ENCODE data around the gene HAGHL. TPM values are rescaled to one million over a fixed set of nuclear protein-coding genes. Genes with fewer than 3 reads are reported as not detected.
"Not testable (repeated sequence)": the region's sequence is repeated elsewhere in the genome, so short reads cannot be mapped to it uniquely, and the experiment has no call there.

The HAGHL gene
- total RNA-seq, 1 experiment from 2014 or later: 25.3 TPM

DNA sequence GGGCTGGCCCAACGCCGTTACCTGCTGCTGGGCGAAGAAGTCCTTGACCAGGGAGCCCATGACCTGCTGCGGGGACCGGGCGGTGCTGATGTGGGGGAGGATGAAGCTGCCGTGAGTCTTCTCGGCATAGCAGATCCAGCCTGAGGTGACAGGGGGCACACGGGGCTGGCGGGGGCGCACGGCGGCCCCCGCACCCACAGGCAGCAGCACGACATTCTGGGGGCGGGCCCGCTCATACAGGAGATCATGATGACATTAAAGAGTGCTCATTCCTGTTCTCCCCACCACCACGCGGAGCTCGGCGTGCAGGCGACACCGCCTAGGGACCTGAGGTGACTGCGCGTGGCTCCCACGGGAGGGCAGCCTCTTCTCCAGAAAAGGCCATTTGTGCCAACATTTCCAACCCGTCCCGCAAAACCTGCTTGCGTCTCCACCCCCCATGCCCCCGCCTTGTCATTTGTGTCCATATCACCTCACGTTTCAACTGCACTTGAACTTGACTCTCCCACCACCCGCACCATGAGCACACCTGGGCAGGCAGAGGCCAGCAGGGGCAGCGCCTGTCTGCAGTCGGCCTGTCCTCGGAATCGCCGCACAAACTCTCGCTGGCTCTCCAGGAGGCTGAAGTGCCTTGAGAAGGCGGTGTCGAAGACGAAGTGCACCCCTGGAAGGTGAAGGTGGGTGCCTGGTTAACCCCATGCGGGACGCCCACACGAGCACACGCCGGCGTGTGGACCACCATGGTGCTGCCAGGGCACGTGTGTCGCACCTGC, 7.5 kb downstream of the HAGHL start:
- DNase-seq (ENCODE audit: low spot score): no peak

DNA sequence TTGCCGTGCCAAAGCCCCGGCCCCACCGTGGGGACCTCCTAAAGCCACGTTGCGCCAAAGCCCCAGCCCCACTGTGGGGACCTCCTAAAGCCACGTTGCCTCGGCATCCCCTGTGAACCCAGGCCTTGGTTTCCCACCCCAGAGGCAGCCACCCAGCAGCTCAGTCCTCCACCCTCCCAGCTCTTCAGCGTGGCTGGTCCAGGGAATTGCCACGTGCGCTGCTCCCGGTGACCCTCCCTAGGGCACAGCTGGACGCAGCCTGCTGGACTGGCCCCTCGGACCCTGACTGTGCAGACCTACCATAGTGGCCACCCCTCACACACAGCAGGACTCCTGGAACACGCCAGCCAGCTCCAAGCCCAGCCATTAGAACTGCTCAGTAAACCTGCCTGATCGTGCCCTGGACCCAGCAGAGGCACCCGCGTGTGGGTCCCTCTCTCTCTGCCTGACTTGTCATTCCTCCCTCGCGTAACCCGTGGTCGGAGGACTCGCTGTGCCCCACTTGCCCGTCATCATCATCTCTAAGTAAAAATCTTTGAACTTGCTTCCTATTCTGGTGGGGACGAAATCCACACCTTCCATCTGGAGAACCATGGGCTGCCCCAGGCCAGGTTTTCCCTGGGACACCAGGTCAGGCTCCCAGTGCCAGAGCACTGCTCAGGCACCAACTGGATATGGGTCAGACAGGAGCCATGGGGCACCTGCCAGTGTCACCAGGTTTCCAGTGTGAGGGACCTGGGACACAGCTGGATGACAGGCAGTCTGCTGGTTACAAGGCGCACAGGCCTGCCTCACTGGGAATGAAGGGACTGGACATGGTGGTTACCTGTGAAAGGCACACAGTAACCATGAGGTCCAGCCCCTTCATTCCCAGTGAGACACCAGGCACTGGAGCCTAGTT, 8.3 kb downstream of the HAGHL start:
- DNase-seq (ENCODE audit: low spot score): no peak

DNA sequence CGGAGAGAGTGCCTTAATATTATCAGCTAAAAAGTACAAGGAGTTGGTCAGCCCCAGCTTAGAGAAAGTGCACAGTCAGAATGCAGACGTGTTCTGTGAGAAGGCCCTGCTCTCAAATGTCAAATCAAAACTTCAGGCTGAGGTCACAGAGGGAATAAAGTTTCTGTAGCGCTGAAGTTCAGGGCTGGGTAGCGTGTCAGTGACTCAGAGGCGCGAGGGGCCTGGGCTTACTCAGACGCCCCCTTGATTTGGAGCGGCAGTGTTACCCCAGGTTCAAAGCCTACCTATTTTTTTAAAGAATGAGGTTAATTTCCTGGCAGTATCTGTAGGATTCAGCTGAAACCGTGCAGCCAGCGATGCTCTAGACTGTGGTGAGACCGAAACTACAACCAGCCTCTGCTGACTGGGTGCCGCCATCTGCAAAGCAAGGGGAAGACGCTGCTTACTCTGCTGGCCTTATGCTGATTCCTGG, 9.1 kb downstream of the HAGHL start:
- no peak for DNase-seq (ENCODE audit: low spot score)

DNA sequence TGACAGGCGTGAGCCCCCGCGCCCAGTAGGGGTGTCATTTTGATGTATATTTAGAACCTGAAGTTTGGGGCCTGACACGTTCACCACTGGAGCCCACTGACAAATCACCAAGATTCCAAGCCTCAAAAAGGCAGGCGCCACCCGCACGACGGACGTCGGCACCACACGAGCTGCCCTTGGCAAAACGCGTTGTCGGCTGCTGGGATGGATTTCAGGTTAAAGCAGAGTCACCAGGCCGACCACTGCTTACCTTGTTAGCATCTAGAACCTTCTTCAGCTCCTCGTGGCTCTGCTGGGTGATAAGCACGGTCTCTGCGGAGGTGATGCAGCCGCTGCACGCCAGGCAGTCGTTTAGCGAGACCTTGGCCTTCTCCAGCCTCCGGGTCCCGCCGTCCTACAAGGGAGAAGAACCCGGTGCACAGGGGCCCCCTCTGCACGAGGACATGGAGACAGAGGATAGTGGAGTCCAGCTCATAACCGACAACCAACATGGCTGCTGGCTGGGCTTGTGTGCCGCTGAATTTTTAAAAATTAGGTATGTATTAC, 10.1 kb downstream of the HAGHL start:
- DNase-seq (ENCODE audit: low spot score): no peak

DNA sequence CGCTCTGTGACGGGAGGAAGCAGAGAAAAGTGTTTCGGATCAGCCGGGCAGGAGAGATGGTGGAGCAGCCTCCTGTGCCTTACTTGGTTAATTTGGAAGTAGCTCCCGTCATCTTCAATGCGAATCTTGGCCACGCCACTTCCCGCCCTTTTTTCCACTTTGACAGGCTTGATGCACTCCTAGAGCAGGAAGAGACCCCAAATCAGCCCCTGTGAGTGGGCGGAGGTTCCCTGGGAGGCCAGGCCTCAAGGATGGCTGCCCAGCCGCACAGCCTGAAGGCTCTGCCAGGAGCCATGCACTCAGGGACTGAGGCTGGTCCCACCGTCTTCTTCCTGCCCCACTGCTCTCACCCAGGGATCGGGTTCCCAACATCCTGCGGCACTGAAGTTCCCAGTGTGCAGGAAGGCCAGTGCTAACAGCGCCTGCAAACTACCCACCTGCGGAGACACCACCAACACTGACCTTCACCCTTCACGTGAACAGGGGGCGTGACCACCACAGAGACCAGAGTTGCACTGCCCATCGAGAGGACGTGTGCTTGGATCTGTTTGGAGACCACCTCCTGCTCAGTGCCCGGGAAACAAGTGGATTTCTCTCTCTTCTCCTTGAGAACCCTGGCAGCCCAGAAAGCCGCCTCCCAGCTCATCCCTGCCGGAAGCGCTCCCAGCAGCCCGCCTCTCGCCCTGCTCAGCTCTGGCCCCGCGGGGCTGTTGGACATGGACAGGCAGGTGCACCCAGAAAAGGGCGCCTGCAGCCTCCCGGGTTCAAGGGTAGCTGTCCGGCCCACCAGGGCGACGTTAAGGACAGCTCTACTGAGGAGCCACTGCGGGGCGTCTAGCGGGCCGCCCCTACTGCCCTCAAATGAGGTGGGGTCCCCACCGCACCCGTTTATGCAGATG, 12.9 kb downstream of the HAGHL start:
- no peak for DNase-seq (ENCODE audit: low spot score)

DNA sequence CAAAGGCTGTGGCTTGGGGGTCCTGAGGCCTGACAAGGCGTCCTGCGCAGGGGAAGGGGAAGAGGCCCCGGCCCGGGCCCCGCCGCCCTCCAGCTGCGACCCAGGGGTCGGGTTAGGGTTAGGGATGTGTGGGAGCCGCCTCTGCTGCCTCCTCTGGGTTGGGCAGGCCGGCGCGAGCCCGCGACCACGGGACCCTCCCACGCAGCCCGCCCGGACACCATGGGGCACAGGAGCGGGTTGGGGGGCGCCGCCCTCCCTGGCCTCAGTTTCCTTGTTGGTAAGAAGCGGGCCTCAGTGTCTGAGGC, 13.5 kb downstream of the HAGHL start:
- no peak for DNase-seq (ENCODE audit: low spot score)

DNA sequence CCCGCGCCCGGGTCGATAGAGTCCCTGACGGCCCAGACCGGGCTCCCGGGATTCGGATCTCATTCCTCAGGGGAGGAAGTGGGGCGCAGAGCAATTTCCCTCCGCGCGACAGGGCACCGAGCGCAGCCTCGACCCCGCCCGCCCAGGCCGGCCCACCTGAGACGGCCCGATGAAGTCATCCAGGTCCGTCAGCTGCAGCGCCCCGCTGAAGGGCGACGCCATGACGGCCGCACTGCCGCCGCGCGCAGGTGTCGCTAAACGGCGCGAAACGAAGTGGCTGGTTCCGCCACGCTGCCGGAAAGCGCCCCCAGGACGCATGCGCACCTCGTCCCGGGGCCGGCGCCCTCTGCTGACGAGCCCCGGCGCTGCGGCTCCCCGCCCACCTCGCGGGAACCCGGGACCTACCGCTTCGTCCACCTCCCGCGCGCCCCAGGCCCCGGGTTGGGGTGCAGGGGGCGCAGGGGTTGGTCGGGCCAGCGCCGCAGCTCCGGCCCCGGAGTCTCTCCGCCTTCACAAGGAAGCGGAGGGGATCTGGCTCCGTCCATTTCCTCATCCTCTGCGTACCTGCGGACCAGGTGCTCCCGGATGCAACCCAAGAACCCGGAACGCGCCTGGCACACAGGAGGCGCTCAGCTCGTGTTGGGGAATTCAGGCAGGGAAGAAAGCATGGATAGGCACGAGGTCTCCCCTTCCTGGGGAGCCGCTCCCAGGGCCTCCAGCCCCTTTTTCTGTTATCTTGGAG, 14.0 kb downstream of the HAGHL start, which contains the start of gene CIAO3:
Gene CIAO3 (minus strand): TSS at position 234 of the 742 bp plus-strand sequence. CDS start 12 bp downstream, at position 222.
- DNase-seq (ENCODE audit: low spot score): peak; percentile 82

DNA sequence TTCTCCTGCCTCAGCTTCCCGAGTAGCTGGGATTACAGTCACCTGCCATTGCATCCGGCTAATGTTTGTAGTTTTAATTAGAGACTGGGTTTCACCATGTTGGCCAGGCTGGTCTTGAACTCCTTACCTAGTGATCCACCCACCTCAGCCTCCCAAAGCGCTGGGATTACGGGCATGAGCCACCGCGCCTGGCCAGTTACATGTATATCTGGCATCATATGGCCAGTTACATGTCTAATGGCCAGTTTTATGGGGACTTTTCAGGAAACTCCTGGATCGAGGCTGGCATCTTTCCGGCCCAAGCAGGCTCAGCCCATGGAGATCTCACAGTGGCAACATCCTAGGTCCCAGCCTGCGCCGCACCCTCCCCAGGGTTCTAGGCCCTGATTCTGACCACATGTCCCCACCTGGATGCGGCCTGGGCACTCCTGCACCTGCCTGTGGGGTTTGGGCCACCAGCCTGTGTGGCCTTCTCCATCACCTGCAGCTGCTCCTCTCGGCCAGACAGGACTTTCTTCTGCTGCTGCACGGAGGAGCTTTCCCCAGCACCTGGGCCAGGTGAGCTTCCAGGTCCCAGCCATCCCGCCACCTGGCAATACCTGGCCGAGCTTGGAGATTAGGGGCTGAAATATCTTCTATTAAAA, 15.2 kb downstream of the HAGHL start:
- DNase-seq (ENCODE audit: low spot score): no peak

DNA sequence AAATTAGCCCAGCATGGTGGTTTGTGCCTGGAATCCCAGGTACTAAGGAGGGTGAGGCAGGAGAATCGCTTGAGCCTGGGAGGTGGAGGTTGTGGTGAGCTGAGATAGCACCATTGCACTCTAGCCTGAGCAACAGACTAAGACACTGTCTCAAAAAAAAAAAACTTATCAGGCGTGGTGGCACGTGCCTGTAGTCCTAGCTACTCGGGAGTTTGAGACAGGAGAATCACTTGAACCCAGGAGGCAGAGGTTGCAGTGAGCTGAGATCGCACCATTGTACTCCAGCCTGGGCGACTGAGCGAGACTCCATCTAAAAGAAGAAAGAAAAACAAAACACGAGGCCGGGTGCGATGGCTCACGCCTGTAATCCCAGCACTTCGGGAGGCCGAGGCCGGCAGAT, 16.0 kb downstream of the HAGHL start:
- DNase-seq (ENCODE audit: low spot score): not testable (repeated sequence)

DNA sequence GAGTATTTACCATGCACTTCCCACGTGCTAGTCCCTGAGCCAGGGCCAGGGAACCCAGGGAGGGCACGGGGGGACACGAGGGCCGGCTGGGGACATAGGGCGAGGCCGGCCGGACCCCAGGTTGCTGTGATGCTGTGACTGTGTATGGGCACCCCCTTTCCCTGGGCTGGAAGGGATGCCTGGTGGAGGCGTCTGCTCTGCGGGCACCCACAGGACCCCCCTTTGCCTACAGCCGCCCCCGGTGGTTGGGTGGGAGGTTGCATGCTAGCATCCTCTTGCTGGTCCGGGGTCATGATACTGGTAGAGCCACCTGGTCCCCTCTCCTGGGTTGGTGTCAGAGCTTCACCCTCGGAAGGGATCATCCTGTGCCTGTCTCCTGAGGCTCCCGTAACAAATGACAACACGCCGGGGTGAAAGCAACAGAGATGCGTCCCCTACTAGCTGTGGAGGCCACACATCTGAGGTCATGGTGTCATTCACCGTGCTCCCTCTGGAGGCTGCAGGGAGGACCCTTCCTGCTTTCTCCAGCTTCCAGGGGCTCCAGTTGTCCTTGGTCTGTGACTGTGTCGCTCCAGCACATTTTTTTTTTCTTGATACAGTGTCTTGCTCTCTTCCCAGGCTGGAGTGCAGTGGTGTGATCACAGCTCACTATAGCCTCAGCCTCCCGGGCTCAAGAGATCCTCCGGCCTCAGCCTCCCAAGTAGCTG, 17.0 kb downstream of the HAGHL start:
- DNase-seq (ENCODE audit: low spot score): no peak

DNA sequence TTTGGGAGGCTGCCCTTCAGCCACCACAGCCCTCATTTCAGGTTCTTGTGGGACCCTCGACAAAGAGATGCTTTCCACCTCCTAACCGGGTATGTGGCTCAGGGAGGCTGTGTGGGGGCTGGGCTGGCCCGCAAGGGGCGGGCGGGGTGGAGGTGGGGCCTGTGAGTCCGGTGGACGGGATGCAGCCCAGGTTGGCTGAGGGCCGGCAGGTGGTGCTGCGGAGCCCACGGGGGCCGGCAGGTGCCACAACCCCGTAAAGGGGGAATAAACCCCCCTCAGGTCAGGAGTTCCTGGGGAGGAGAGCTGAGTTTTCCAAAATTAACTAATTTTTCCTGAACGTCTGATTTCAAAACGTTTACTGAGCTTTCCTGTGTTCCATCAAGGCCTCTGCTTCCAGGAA, 18.8 kb downstream of the HAGHL start:
- no peak for DNase-seq (ENCODE audit: low spot score)

DNA sequence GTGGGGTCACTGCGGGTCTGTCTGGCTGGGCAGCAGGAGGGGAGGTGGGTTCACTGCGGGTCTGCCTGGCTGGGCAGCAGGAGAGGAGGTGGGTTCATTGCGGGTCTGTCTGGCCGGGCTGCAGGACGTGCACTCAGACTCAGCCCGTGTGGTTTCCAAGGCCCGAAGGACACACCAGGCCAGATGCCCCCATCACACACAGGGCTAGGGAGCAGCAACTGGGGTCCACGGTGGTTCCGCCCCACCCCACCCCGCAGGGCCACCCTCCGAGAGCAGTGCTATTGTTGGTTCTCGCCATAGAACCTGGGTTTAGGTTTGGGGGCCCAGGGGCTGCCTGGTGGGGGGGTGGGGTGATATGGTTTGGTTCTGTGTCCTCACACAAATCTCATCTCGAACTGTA, 19.7 kb downstream of the HAGHL start:
- DNase-seq (ENCODE audit: low spot score): no peak

DNA sequence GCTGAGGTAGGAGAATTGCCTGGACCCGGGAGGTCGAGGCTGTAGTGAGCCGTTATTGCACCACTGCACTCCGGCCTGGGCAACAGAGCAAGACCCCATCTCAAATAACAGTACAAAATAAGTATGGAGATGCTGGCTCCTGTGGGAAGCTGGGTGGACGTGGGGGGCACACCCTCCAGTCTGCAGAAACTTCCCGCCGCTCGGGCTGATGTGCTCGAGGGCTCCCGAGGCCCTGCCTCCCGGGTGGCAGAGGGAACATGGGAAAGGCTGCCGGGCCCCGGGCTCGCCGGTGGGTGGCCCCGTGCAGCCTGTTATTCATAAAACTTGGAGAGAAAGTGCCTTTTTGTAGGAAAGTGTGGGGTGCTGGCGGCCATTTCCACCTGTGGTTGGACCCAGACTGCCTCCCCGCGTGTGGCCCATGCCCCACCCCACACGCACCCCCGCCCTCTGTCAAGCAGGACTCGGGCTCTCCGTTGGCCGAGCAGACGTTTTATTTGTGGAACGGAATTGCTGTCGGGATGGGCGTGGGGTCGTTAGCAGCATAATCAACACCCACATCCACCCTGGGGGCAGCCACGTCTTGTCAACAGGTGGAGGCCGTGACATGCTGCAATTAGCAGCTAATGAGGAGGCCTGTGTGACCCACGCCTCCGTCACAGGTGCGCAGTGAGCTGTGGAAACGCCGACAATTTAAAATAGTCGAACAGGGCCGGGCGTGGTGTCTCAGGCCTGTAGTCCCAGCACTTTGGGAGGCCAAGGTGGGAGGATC, 21.3 kb downstream of the HAGHL start:
- DNase-seq (ENCODE audit: low spot score): no peak

DNA sequence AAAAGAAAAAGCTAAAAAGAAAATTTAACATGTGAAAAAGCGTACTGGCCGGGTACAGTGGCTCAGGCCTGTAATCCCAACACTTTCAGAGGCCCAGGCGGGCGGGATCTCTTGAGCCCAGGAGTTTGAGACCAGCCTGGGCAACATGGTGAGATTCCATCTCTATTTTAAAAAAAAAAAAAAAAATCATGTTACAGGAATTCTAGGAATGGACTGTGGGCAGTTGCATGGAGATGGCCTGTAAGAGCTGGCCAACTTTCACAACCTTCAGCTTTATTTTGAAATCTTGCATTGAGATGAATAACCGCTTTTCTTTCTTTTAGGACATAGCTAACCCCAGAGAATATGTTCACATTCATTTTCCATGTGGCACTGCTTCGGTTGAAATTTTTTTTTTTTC, 22.1 kb downstream of the HAGHL start:
- no peak for DNase-seq (ENCODE audit: low spot score)

DNA sequence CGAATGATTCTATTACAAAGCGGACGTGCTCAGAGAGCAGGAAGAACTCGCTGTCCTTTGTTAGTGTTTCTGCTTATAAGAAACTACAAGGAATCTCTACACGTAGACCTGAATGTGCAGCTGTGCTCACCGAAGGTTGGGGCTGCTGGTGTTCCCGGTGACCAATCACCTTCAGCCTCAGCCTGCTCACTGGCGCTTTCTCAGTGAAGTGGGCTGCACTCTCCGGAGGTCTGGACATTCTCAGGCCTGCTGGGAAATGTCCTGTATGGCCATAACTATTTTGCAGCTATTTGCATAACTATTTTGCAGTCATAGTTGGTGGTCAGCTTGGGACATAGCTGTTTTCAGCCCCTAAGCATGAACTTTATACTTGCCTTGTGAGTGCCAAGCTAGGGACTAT, 23.6 kb downstream of the HAGHL start:
- no peak for DNase-seq (ENCODE audit: low spot score)

DNA sequence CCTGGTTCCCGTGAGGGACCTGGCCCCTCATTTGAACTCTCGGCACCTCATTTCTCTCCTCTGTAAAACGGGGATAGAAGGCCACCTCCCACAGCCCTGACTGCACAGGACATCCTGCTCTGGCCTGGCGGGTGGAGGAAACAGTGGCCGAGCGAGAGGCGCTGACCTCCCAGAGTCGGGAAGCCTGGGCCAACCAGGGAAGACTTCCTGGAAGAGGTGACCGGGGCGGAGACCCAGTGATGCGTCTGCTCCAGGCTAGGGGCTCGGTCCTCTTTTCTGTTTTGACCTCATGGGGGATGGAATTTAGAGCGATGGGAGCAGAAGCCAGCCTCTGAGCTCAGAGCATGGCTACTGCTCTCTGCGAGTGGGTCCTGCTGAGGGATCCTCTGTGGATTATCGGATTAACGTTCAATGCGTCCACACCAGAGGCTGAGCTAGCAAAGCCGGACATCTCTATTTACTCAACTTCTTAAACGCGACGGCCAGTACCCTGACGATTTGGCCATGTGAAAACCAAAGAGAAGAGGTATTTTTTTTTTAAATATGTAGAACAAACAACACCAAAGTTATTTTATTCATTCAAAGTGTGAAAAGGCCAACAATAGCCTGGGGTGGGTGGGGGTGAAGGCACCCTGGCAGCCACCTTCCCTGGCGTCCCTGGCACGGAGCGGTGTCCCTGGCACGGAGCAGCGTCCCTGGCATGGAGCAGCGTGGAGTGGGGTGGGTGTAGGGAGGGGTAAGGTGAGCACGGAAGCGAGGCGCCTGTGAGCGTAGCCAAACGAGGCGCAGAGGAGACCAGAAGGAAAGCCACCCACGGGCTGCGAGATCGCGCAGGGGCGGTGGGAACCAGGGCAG, 24.5 kb downstream of the HAGHL start:
- DNase-seq (ENCODE audit: low spot score): no peak

DNA sequence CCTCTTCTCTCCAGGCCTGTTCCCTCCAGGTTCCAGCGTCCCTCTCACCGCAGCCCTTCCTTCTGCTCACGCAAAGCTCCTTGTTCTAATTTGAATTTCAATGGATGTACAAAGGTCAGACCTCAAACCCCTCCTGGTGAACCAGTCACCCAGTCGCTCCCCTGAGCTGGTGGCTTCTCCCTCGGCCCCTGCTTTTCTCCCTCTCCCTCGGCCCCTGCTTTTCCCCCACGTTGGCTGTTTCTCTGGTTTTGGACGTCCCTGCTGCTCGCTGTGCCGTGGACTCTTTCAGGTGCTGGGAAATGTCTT, 25.1 kb downstream of the HAGHL start:
- DNase-seq (ENCODE audit: low spot score): no peak

DNA sequence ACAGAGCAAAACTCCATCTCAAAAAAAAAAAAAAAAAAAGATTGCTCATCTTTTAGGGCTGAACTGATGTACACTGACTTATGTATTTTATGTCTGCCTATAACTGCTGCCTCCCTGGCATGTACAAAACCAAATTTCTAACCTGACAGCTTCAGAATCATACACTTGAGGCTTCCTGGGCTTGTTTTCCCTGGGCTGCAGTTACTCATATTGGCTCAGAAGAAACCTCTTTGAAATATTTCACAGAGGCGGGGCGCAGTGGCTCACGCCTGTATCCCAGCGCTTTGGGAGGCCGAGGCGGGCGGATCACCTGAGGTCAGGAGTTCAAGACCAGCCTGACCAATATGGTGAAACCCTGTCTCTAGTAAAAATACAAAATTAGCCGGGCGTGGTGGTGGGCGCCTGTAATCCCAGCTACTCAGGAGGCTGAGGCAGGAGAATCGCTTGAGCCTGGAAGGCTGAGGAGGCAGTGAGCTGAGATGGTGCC, 27.3 kb downstream of the HAGHL start:
- not testable (repeated sequence) for DNase-seq (ENCODE audit: low spot score)

Data from A172 (cell line).